T-helper 1 cell treated with Interleukin-12 subunit alpha and Interleukin-12 subunit beta and Interleukin-4 antibody, amounts not matched to agents 30 μg/mL and 1 μg/mL, for 36 hours (primary cell): ENCODE data around the gene SLC66A1.

ENCODE experiments used
- H3K27ac Mint-ChIP-seq: one replicate; pipeline ENCODE4 v1.8.0; 2021; ENCODE audit warnings: mild to moderate bottlenecking, mixed read lengths
- H3K27me3 Mint-ChIP-seq: one replicate; pipeline ENCODE4 v1.8.0; 2021; ENCODE audit warnings: low read depth, mixed read lengths
- H3K36me3 Mint-ChIP-seq: one replicate; pipeline ENCODE4 v1.8.0; 2021; ENCODE audit warnings: low read depth, mixed read lengths
- H3K4me1 Mint-ChIP-seq: one replicate; pipeline ENCODE4 v1.8.0; 2021; ENCODE audit warnings: low read depth, mixed read lengths
- H3K4me3 Mint-ChIP-seq: one replicate; pipeline ENCODE4 v1.8.0; 2021; ENCODE audit warnings: mild to moderate bottlenecking, moderate library complexity, mixed read lengths
- H3K9me3 Mint-ChIP-seq: one replicate; pipeline ENCODE4 v1.8.0; 2021; ENCODE audit warnings: mixed read lengths

Gene SLC66A1

GRCh38 chr1:19375631-19376400 is 63.7 kb downstream of the SLC66A1 start:
- H3K9me3 Mint-ChIP-seq: no peaks in the 10 kb centered on the region
- H3K4me3 Mint-ChIP-seq: no peak overlapping the region
- H3K27me3 Mint-ChIP-seq: no peaks in the 10 kb centered on the region
- H3K27ac Mint-ChIP-seq: no peak overlapping the region
- peaks cover 34% of the 10 kb centered on the region for H3K36me3 Mint-ChIP-seq
- peaks cover under 1% of the 10 kb centered on the region for H3K4me1 Mint-ChIP-seq

DNA sequence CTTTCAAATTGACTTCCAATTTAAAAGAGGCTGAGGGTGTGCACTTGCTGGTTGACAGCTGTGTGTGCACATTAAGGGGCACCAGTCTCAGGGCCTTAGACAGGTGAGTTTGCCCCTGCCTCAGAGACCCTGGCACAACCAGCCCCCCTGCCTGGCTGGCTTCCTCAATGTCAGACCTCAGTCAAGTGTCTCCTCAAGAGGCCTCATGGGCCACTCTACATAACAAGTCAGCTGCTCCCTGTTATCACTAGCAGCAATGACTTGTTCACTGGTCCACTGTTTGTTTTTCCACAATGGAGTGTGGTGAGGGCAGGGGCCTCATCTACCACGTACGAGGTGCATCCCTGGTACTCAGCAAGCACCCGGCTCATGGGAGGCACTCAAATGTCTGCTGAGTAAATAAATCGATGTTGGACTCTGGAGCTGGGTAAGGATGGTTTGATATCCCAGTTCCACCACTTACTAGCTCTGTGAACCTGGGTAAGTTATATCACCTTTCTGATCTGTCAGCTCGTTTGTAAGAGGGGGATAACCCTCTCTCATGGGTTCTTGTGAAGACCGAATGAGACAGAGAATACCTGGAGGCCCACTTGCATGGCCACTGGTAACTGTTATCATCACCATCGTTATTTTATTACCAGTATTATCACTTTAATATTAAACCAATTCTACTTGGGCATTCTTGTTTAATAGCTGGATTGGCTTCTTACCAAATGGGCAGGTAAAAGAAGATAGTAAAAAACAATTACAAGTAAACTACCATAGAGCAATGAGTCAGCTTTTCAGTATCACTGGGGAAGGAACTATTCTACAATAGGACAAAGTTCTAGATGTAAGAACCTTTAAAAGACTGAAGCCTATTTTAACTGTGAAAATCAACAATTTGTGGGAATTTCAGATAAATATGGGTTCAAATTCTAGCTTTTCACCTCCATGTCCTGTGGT is 64.6 kb downstream of the SLC66A1 start:
- Mint-ChIP-seq H3K4me1 (no peaks in the 10 kb centered on the region), H3K4me3 (no peak overlapping the region), H3K9me3 (no peaks in the 10 kb centered on the region), H3K36me3 (peaks cover 34% of the 10 kb centered on the region), H3K27ac (no peak overlapping the region), H3K27me3 (no peaks in the 10 kb centered on the region)

DNA sequence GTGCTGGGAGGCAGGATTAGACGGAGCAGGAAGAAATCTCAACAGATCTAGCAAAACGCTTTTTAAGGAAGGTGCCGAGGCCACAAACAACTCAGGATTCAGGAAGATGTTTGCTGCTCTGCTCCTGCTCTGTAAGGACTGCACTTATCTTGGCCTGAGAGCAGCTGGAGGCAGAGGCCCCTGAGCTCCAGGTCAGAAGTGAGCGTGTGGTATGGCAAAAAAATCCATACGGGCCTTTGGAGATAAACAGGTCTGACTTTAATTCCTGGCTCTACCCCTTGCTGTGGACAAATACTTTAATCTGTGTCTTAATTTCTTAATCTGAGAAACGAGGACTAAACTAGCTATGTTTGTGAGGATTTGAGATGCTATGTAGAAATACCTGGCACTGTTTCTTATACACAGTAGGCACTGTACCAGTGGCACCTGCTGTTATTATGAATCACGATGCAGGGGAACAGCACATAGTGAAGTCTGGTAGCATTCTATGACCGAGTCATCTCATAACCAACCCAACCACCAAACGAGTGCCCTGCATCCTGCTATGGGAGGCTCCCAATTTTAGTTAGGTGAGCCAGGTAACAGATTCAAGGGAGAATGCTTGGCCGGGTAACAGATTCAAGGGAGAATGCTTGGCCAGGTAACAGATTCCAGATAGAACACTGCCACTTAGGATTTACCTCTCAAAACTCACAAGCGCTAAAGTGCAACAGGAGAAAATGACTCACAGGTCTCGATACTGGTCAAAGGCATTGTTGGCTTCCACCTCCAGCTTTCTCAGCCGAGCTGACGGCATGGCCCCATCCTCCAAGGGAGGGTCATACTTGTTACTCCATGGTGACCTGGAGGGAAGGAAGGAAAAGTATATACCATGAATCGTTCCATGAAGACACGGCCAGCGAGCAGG is 65.9 kb downstream of the SLC66A1 start:
- peaks cover 34% of the 10 kb centered on the region for H3K36me3 Mint-ChIP-seq
- no peak overlapping the region for H3K27ac Mint-ChIP-seq
- H3K27me3 Mint-ChIP-seq: no peaks in the 10 kb centered on the region
- no peak overlapping the region for H3K4me3 Mint-ChIP-seq
- H3K9me3 Mint-ChIP-seq: no peaks in the 10 kb centered on the region
- H3K4me1 Mint-ChIP-seq: no peaks in the 10 kb centered on the region
